ENCODE results near the gene DYTN. TPM values are rescaled to one million over a fixed set of nuclear protein-coding genes. Genes with fewer than 3 reads are reported as not detected.

DYTN gene
- total RNA-seq, 1 donor from 2014 or later, result not detected

GRCh38 chr2:206627632-206628031 is 90.6 kb downstream of the DYTN start:
- DNase-seq (ENCODE audit: low spot score), result no peak
- intact Hi-C loops (cut with DNase I), result no loop called here

- intact Hi-C loops (cut with DNase I), result no loop called here
- no peak for DNase-seq (ENCODE audit: low spot score)
Measured at GRCh38 chr2:206626108-206626507, 92.1 kb downstream of the DYTN start.

GRCh38 chr2:206619011-206619410 is 99.2 kb downstream of the DYTN start:
- intact Hi-C loops (cut with DNase I), result no loop called here

GRCh38 chr2:206616151-206616550 is 102.0 kb downstream of the DYTN start:
- no peak for DNase-seq (ENCODE audit: low spot score)
- intact Hi-C loops (cut with DNase I), result no loop called here

More at GRCh38 chr2:206619011-206619410, 99.2 kb downstream of the DYTN start:
- no peak for DNase-seq (ENCODE audit: low spot score)

- intact Hi-C loops (cut with DNase I), result no loop called here
- no peak for DNase-seq (ENCODE audit: low spot score)
Measured at GRCh38 chr2:206615417-206616089, 102.6 kb downstream of the DYTN start.

GRCh38 chr2:206614811-206615210 is 103.4 kb downstream of the DYTN start:
- no peak for DNase-seq (ENCODE audit: low spot score)
- intact Hi-C loops (cut with DNase I), result no loop called here

GRCh38 chr2:206611736-206612135 is 106.5 kb downstream of the DYTN start:
- no peak for DNase-seq (ENCODE audit: low spot score)
- intact Hi-C loops (cut with DNase I), result no loop called here

GRCh38 chr2:206611191-206611590 is 107.0 kb downstream of the DYTN start:
- intact Hi-C loops (cut with DNase I), result no loop called here

GRCh38 chr2:206610451-206610850 is 107.7 kb downstream of the DYTN start:
- intact Hi-C loops (cut with DNase I), result no loop called here
- no peak for DNase-seq (ENCODE audit: low spot score)

More at GRCh38 chr2:206611191-206611590, 107.0 kb downstream of the DYTN start:
- no peak for DNase-seq (ENCODE audit: low spot score)

- intact Hi-C loops (cut with DNase I), result no loop called here
- DNase-seq (ENCODE audit: low spot score), result no peak
Measured at GRCh38 chr2:206603243-206603642, 115.0 kb downstream of the DYTN start.

Other genes with a start within 250 kb of the DYTN start
- 1.9 TPM for gene FAM237A, start 75.9 kb downstream of the DYTN start, total RNA-seq
- 1.3 TPM for gene MDH1B, start 46.9 kb upstream of the DYTN start, total RNA-seq
- 32.3 TPM for gene FASTKD2, start 47.2 kb upstream of the DYTN start, total RNA-seq
- not detected for gene CPO, start 221.1 kb upstream of the DYTN start, total RNA-seq